BE2C (cell line): ENCODE data around the gene MYH11.
A peak's percentile ranks its signal among the peaks of the same experiment; 100 is the strongest.

Experiments
- DNase-seq: peaks from one replicate; pipeline ENCODE4 v3.0.0-alpha.2; 2020
- H3K27me3 ChIP-seq: fragments of 250-450 bp; sonication (Bioruptor Pico); 2 replicates; pipeline ENCODE4 v1.5.1; 2020; ENCODE audit warnings: mild to moderate bottlenecking
- H3K36me3 ChIP-seq: fragments of 250-450 bp; sonication (Bioruptor Pico); 2 replicates; pipeline ENCODE4 v1.5.1; 2020; ENCODE audit warnings: mild to moderate bottlenecking
- H3K4me1 ChIP-seq: fragments of 250-450 bp; sonication (Bioruptor Pico); 2 replicates; pipeline ENCODE4 v1.5.1; 2020
- H3K4me3 ChIP-seq: 2 replicates; pipeline ENCODE4 v1.5.1; 2011; ENCODE audit warnings: low read depth, low read length
- H3K9me3 ChIP-seq: fragments of 250-450 bp; sonication (Bioruptor Pico); 2 replicates; pipeline ENCODE4 v1.5.1; 2020
- CTCF ChIP-seq: IDR thresholded peaks from 2 replicates; pipeline ENCODE4 v1.5.1; 2012; ENCODE audit warnings: mild to moderate bottlenecking, low read depth, low read length

MYH11 gene

GRCh38 chr16:15891508-15891907 is 34.7 kb upstream of the MYH11 start:
- no peaks in the 10 kb centered on the region for H3K36me3 ChIP-seq
- no peak overlapping the region for H3K4me3 ChIP-seq
- H3K4me1 ChIP-seq: peaks cover 8% of the 10 kb centered on the region
- no peak for DNase-seq
- no peaks in the 10 kb centered on the region for H3K27me3 ChIP-seq
- H3K9me3 ChIP-seq: no peaks in the 10 kb centered on the region; the same call in 1 of the 2 replicates
- no peak for TF ChIP-seq CTCF

GRCh38 chr16:15888072-15888976 is 31.5 kb upstream of the MYH11 start, which contains the start of gene CEP20:
Gene CEP20, minus strand, starts transcription at chr16:15888603. Its CDS starts 18 bp downstream, at chr16:15888585.
- Histone ChIP-seq H3K36me3 (peaks cover 6% of the 10 kb centered on the region; the same call in 1 of the 2 replicates), H3K4me3 (peak within 1 kb of the TSS; percentile 99), H3K4me1 (peaks cover 8% of the 10 kb centered on the region), H3K9me3 (no peaks in the 10 kb centered on the region), H3K27me3 (no peaks in the 10 kb centered on the region)
- peak; percentile 100 for DNase-seq
- 0 out of 2 replicates have a peak, but pooled peaks have one; percentile 11 for TF ChIP-seq CTCF

- H3K36me3 ChIP-seq: peaks cover 17% of the 10 kb centered on the region
- no peak for TF ChIP-seq CTCF
- H3K4me1 ChIP-seq: peaks cover 8% of the 10 kb centered on the region
- no peak for DNase-seq
- H3K27me3 ChIP-seq: no peaks in the 10 kb centered on the region
- H3K4me3 ChIP-seq: peak overlapping the region; percentile 99
- no peaks in the 10 kb centered on the region for H3K9me3 ChIP-seq
Observed at GRCh38 chr16:15887283-15887682, 30.5 kb upstream of the MYH11 start.

- Histone ChIP-seq H3K27me3 (no peaks in the 10 kb centered on the region), H3K9me3 (no peaks in the 10 kb centered on the region), H3K4me1 (peaks cover 8% of the 10 kb centered on the region), H3K36me3 (peaks cover 24% of the 10 kb centered on the region), H3K4me3 (no peak overlapping the region)
- TF ChIP-seq CTCF: no peak
- no peak for DNase-seq
Observed at GRCh38 chr16:15886078-15886477, 29.2 kb upstream of the MYH11 start.

GRCh38 chr16:15885560-15886001 is 28.8 kb upstream of the MYH11 start:
- Histone ChIP-seq H3K27me3 (no peaks in the 10 kb centered on the region), H3K36me3 (peaks cover 24% of the 10 kb centered on the region), H3K4me3 (no peak overlapping the region), H3K4me1 (peaks cover 8% of the 10 kb centered on the region), H3K9me3 (no peaks in the 10 kb centered on the region)
- DNase-seq: no peak
- no peak for TF ChIP-seq CTCF

GRCh38 chr16:15882563-15882962 is 25.7 kb upstream of the MYH11 start:
- H3K9me3 ChIP-seq: no peaks in the 10 kb centered on the region
- peaks cover 38% of the 10 kb centered on the region for H3K36me3 ChIP-seq
- no peak for DNase-seq
- H3K4me3 ChIP-seq: no peak overlapping the region
- no peaks in the 10 kb centered on the region for H3K27me3 ChIP-seq
- peaks cover 4% of the 10 kb centered on the region; the same call in 1 of the 2 replicates for H3K4me1 ChIP-seq
- TF ChIP-seq CTCF: no peak
